CD4-positive, alpha-beta T cell treated with Interleukin-6 at 100 ng/mL for 8 hours (primary cell): Measurements from ENCODE around the gene APOBEC3C.
"Not testable (repeated sequence)": the region's sequence is repeated elsewhere in the genome, so short reads cannot be mapped to it uniquely, and the experiment has no call there.

Experiments used
- DNase-seq: peaks from one replicate; pipeline ENCODE4 v3.0.0-alpha.2; 2020; ENCODE audit warnings: mixed read lengths, low spot score

The APOBEC3C gene

GRCh38 chr22:39020021-39020651 is 6.1 kb downstream of the APOBEC3C start:
- not testable (repeated sequence) for DNase-seq

- no peak for DNase-seq
Measured at GRCh38 chr22:39021552-39022250, 7.6 kb downstream of the APOBEC3C start.

GRCh38 chr22:39024519-39025308 is 10.7 kb downstream of the APOBEC3C start:
- peak; percentile 48 for DNase-seq

GRCh38 chr22:39026509-39027150 is 12.6 kb downstream of the APOBEC3C start:
- no peak for DNase-seq

- DNase-seq, result no peak
Measured at GRCh38 chr22:39027717-39028116, 13.7 kb downstream of the APOBEC3C start.

- DNase-seq, result no peak
Measured at GRCh38 chr22:39028281-39028680, 14.2 kb downstream of the APOBEC3C start.

- no peak for DNase-seq
Measured at GRCh38 chr22:39029227-39029626, 15.2 kb downstream of the APOBEC3C start.

GRCh38 chr22:39030705-39031104 is 16.6 kb downstream of the APOBEC3C start:
- DNase-seq, result no peak

- not testable (repeated sequence) for DNase-seq
Measured at GRCh38 chr22:39031434-39032295, 17.6 kb downstream of the APOBEC3C start.

GRCh38 chr22:39037071-39037470 is 23.0 kb downstream of the APOBEC3C start:
- not testable (repeated sequence) for DNase-seq

GRCh38 chr22:39039306-39040126 is 25.5 kb downstream of the APOBEC3C start:
- no peak for DNase-seq

GRCh38 chr22:39040155-39040537 is 26.1 kb downstream of the APOBEC3C start:
- not testable (repeated sequence) for DNase-seq

- peak; percentile 19 for DNase-seq
Measured at GRCh38 chr22:39040538-39041296, 26.7 kb downstream of the APOBEC3C start, which contains the start of gene APOBEC3F. APOBEC3F (plus strand) TSS chr22:39040864; CDS start chr22:39040961, 97 bp downstream.

GRCh38 chr22:39041908-39042307 is 27.9 kb downstream of the APOBEC3C start:
- DNase-seq, result no peak

GRCh38 chr22:39043063-39043462 is 29.0 kb downstream of the APOBEC3C start:
- not testable (repeated sequence) for DNase-seq

- not testable (repeated sequence) for DNase-seq
Measured at GRCh38 chr22:39045136-39045535, 31.1 kb downstream of the APOBEC3C start.

GRCh38 chr22:39049486-39049885 is 35.4 kb downstream of the APOBEC3C start:
- not testable (repeated sequence) for DNase-seq

GRCh38 chr22:39051844-39052495 is 37.9 kb downstream of the APOBEC3C start:
- not testable (repeated sequence) for DNase-seq

GRCh38 chr22:39055658-39056057 is 41.6 kb downstream of the APOBEC3C start:
- DNase-seq, result no peak
